KMS-11 (cell line): ENCODE measurements around the gene TRPM4.
A peak's percentile ranks its signal among the peaks of the same experiment; 100 is the strongest.

Experiments used
- H2AFZ ChIP-seq: fragments of 200-600 bp; sonication (generic); 2 replicates; pipeline ENCODE4 v1.6.1; 2016; ENCODE audit warnings: antibody characterized with exemption, mixed run types, low read depth
- H3K27ac ChIP-seq: fragments of 200-600 bp; sonication (generic); 2 replicates; pipeline ENCODE4 v1.6.1; 2016; ENCODE audit warnings: mild to moderate bottlenecking, mixed run types
- H3K27me3 ChIP-seq: fragments of 200-600 bp; sonication (generic); 2 replicates; pipeline ENCODE4 v1.6.1; 2017; ENCODE audit warnings: mild to moderate bottlenecking, low read depth, mixed run types, moderate library complexity; ENCODE audit not compliant: insufficient read depth
- H3K36me3 ChIP-seq: fragments of 200-600 bp; sonication (generic); 2 replicates; pipeline ENCODE4 v1.6.1; 2017; ENCODE audit warnings: mild to moderate bottlenecking, mixed run types; ENCODE audit not compliant: insufficient read depth
- H3K4me1 ChIP-seq: fragments of 200-600 bp; sonication (generic); 2 replicates; pipeline ENCODE4 v1.6.1; 2016; ENCODE audit warnings: mild to moderate bottlenecking, low read depth, mixed run types; ENCODE audit not compliant: poor library complexity, severe bottlenecking
- H3K4me2 ChIP-seq: fragments of 200-600 bp; sonication (generic); 2 replicates; pipeline ENCODE4 v1.7.0; 2016; ENCODE audit warnings: mild to moderate bottlenecking, mixed run types
- H3K4me3 ChIP-seq: fragments of 200-600 bp; sonication (generic); IDR thresholded peaks from 2 replicates; pipeline ENCODE4 v1.6.1; 2017; ENCODE audit warnings: low read depth, low read length, mixed read lengths; ENCODE audit not compliant: insufficient read depth
- H3K79me2 ChIP-seq: fragments of 200-600 bp; sonication (generic); 2 replicates; pipeline ENCODE4 v1.6.1; 2016; ENCODE audit warnings: low read depth, mixed run types; ENCODE audit not compliant: insufficient read depth
- H3K9ac ChIP-seq: fragments of 200-600 bp; sonication (generic); 2 replicates; pipeline ENCODE4 v1.6.1; 2016; ENCODE audit warnings: mild to moderate bottlenecking, mixed run types
- H4K20me1 ChIP-seq: fragments of 200-600 bp; sonication (generic); 2 replicates; pipeline ENCODE4 v1.6.1; 2016; ENCODE audit warnings: mild to moderate bottlenecking, mixed run types; ENCODE audit not compliant: insufficient read depth
- CTCF ChIP-seq: fragments of 200-600 bp; sonication (generic); conservative IDR thresholded peaks from 2 replicates; pipeline ENCODE4 v1.6.1; 2017; ENCODE audit warnings: low read depth, mild to moderate bottlenecking, antibody characterized with exemption, low read length, moderate library complexity, mixed read lengths

The TRPM4 gene

GRCh38 chr19:49212016-49212701, 54.6 kb downstream of the TRPM4 start:
- peaks cover 86% of the 10 kb centered on the region for H3K4me1 ChIP-seq
- no peak overlapping the region for H3K4me3 ChIP-seq
- H3K4me2 ChIP-seq = peak overlapping the region; percentile 73; the same call in 1 of the 2 replicates
- no peaks in the 10 kb centered on the region for H3K27me3 ChIP-seq
- no peak overlapping the region for H2AFZ ChIP-seq
- no peak for TF ChIP-seq CTCF
- no peaks in the 10 kb centered on the region for H3K79me2 ChIP-seq
- no peaks in the 10 kb centered on the region for H3K36me3 ChIP-seq
- no peak overlapping the region; the same call in 1 of the 2 replicates for H3K27ac ChIP-seq
- no peaks in the 10 kb centered on the region for H4K20me1 ChIP-seq
- H3K9ac ChIP-seq = no peak overlapping the region

- H3K4me3 ChIP-seq = no peak overlapping the region
- no peak; the same call in 1 of the 2 replicates for TF ChIP-seq CTCF
- no peaks in the 10 kb centered on the region for H3K36me3 ChIP-seq
- no peak overlapping the region for H3K9ac ChIP-seq
- no peaks in the 10 kb centered on the region for H3K79me2 ChIP-seq
- no peaks in the 10 kb centered on the region for H3K27me3 ChIP-seq
- no peaks in the 10 kb centered on the region for H4K20me1 ChIP-seq
- H3K4me1 ChIP-seq = peaks cover 76% of the 10 kb centered on the region
- no peak overlapping the region for H3K27ac ChIP-seq
- no peak overlapping the region; the same call in 1 of the 2 replicates for H2AFZ ChIP-seq
- no peak overlapping the region; the same call in 1 of the 2 replicates for H3K4me2 ChIP-seq
These were observed 56.2 kb downstream of the TRPM4 start for GRCh38 chr19:49213791-49214190.

GRCh38 chr19:49214701-49215100, 57.1 kb downstream of the TRPM4 start:
- no peaks in the 10 kb centered on the region for H4K20me1 ChIP-seq
- no peaks in the 10 kb centered on the region for H3K36me3 ChIP-seq
- H3K4me3 ChIP-seq = no peak overlapping the region
- no peak overlapping the region for H3K9ac ChIP-seq
- no peaks in the 10 kb centered on the region for H3K79me2 ChIP-seq
- peaks cover 68% of the 10 kb centered on the region for H3K4me1 ChIP-seq
- H3K27me3 ChIP-seq = no peaks in the 10 kb centered on the region
- H3K4me2 ChIP-seq = peak overlapping the region; percentile 77
- H2AFZ ChIP-seq = peak overlapping the region; percentile 61; the same call in 1 of the 2 replicates
- H3K27ac ChIP-seq = peak overlapping the region; percentile 37
- peak; percentile 32; the same call in 1 of the 2 replicates for TF ChIP-seq CTCF

- Histone ChIP-seq H3K4me1 (peaks cover 62% of the 10 kb centered on the region), H3K79me2 (no peaks in the 10 kb centered on the region), H4K20me1 (no peaks in the 10 kb centered on the region), H3K4me3 (no peak overlapping the region), H2AFZ (no peak overlapping the region), H3K27ac (peak overlapping the region; percentile 37; the same call in 1 of the 2 replicates), H3K4me2 (no peak overlapping the region), H3K27me3 (no peaks in the 10 kb centered on the region), H3K9ac (no peak overlapping the region), H3K36me3 (no peaks in the 10 kb centered on the region)
- no peak for TF ChIP-seq CTCF
These were observed 58.5 kb downstream of the TRPM4 start for GRCh38 chr19:49216071-49216470.
